ENCODE measurements around the gene AKAP8L. TPM values are rescaled to one million over a fixed set of nuclear protein-coding genes. Genes with fewer than 3 reads are reported as not detected.
"Not testable (repeated sequence)": the region's sequence is repeated elsewhere in the genome, so short reads cannot be mapped to it uniquely, and the experiment has no call there.

Gene AKAP8L
- total RNA-seq, 1 experiment from 2014 or later: 94.0 TPM

GRCh38 chr19:15397782-15398181, 21.0 kb downstream of the AKAP8L start:
- no peak overlapping the region for H3K27ac Mint-ChIP-seq (ENCODE audit: unreplicated experiment)
- no TSS peak for BruUV-seq (replicated peaks)
- no peaks in the 10 kb centered on the region for H3K4me1 Mint-ChIP-seq (ENCODE audit: low read depth, unreplicated experiment)
- peaks cover 54% of the 10 kb centered on the region for H3K36me3 Mint-ChIP-seq (ENCODE audit: insufficient read depth, unreplicated experiment)
- CTCF ChIA-PET: no interaction called here
- no peak for TF ChIP-seq CTCF (IDR thresholded peaks at IDR 0.05; ENCODE audit: unreplicated experiment)
- no peaks in the 10 kb centered on the region for H3K27me3 Mint-ChIP-seq (ENCODE audit: unreplicated experiment)
- DNase-seq: no peak
- no peak overlapping the region for H3K4me3 Mint-ChIP-seq (ENCODE audit: low read depth, unreplicated experiment)
- no peaks in the 10 kb centered on the region for H3K9me3 Mint-ChIP-seq (ENCODE audit: low read depth, unreplicated experiment)
- intact Hi-C loops (cut with micrococcal nuclease; ENCODE audit: unreplicated experiment): no loop called here

DNA sequence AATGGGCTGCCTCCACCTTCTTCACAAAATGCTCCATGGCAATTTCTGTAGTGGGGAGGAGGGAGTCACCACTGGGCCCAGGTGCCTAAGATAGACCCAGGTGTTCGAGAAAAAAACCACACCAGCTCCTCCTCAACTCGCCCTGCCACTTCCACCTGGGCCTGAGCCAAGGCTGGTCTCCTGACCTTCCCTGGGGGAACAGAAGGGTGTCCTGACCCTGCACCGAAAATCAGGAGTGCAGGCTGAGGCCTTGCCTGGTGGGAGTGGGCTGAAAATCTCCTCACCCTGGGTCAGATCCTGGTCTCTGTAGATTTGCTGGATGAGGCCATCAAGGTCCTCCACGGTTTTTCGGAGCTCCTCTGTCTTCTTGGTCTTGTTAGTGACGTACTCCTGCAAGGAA, 21.6 kb downstream of the AKAP8L start:
- H3K4me1 Mint-ChIP-seq (ENCODE audit: low read depth, unreplicated experiment): no peaks in the 10 kb centered on the region
- H3K9me3 Mint-ChIP-seq (ENCODE audit: low read depth, unreplicated experiment): no peaks in the 10 kb centered on the region
- intact Hi-C loops (cut with micrococcal nuclease; ENCODE audit: unreplicated experiment): no loop called here
- no TSS peak for BruUV-seq (replicated peaks)
- DNase-seq: no peak
- H3K27me3 Mint-ChIP-seq (ENCODE audit: unreplicated experiment): no peaks in the 10 kb centered on the region
- CTCF ChIA-PET: no interaction called here
- no peak overlapping the region for H3K27ac Mint-ChIP-seq (ENCODE audit: unreplicated experiment)
- peaks cover 54% of the 10 kb centered on the region for H3K36me3 Mint-ChIP-seq (ENCODE audit: insufficient read depth, unreplicated experiment)
- no peak for TF ChIP-seq CTCF (IDR thresholded peaks at IDR 0.05; ENCODE audit: unreplicated experiment)
- no peak overlapping the region for H3K4me3 Mint-ChIP-seq (ENCODE audit: low read depth, unreplicated experiment)

GRCh38 chr19:15396436-15396835, 22.4 kb downstream of the AKAP8L start:
- CTCF ChIA-PET: no interaction called here
- Mint-ChIP-seq H3K9me3 (ENCODE audit: low read depth, unreplicated experiment) (no peaks in the 10 kb centered on the region), H3K27me3 (ENCODE audit: unreplicated experiment) (no peaks in the 10 kb centered on the region), H3K4me3 (ENCODE audit: low read depth, unreplicated experiment) (no peak overlapping the region), H3K4me1 (ENCODE audit: low read depth, unreplicated experiment) (no peaks in the 10 kb centered on the region), H3K27ac (ENCODE audit: unreplicated experiment) (no peak overlapping the region), H3K36me3 (ENCODE audit: insufficient read depth, unreplicated experiment) (peaks cover 54% of the 10 kb centered on the region)
- DNase-seq: no peak
- no TSS peak for BruUV-seq (replicated peaks)
- intact Hi-C loops (cut with micrococcal nuclease; ENCODE audit: unreplicated experiment): no loop called here
- TF ChIP-seq CTCF (IDR thresholded peaks at IDR 0.05; ENCODE audit: unreplicated experiment): no peak

DNA sequence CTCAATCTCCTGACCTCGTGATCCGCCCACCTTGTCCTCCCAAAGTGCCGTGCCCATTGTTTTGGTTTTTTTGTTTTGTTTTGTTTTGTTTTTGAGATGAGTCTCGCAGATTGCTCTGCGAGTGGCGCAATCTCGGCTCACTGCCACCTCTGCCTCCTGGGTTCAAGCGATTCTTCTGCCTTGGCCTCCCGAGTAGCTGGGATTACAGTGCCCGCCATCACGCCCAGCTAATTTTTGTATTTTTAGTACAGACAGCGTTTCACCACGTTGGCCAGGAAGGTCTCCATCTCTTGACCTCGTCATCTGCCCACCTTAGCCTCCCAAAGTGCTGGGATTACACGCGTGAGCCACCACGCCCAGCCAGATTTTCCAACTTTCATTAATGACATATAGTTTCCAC, 23.5 kb downstream of the AKAP8L start:
- H3K36me3 Mint-ChIP-seq (ENCODE audit: insufficient read depth, unreplicated experiment): peaks cover 49% of the 10 kb centered on the region
- H3K27ac Mint-ChIP-seq (ENCODE audit: unreplicated experiment); BruUV-seq (replicated peaks); H3K27me3 Mint-ChIP-seq (ENCODE audit: unreplicated experiment); H3K4me1 Mint-ChIP-seq (ENCODE audit: low read depth, unreplicated experiment); CTCF ChIA-PET; H3K4me3 Mint-ChIP-seq (ENCODE audit: low read depth, unreplicated experiment); intact Hi-C loops (cut with micrococcal nuclease; ENCODE audit: unreplicated experiment); H3K9me3 Mint-ChIP-seq (ENCODE audit: low read depth, unreplicated experiment); DNase-seq: not testable (repeated sequence)

DNA sequence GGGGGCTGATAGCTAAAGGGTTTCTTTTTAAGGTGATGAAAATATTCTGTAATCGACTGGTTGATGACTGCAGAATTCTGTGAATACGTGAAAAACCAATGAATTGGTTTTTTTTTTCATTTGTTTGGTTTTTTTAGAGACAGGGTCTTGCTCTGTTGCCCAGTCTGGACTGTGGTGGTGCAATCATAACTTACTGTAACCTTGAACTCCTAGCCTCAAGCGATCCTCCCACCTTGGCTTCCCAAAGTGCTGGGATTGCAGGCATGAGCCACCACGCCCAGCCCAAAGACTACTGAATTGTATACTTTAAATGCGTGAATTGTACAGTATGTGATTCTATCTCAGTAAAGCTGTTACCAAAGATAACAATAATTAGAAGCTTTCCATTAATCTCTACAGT, 24.4 kb downstream of the AKAP8L start:
- no peaks in the 10 kb centered on the region for H3K4me1 Mint-ChIP-seq (ENCODE audit: low read depth, unreplicated experiment)
- CTCF ChIA-PET: no interaction called here
- no peak for DNase-seq
- BruUV-seq (replicated peaks): TSS peak; percentile 11
- H3K27ac Mint-ChIP-seq (ENCODE audit: unreplicated experiment): no peak overlapping the region
- no peak overlapping the region for H3K4me3 Mint-ChIP-seq (ENCODE audit: low read depth, unreplicated experiment)
- TF ChIP-seq CTCF (IDR thresholded peaks at IDR 0.05; ENCODE audit: unreplicated experiment): no peak
- intact Hi-C loops (cut with micrococcal nuclease; ENCODE audit: unreplicated experiment): no loop called here
- H3K36me3 Mint-ChIP-seq (ENCODE audit: insufficient read depth, unreplicated experiment): peaks cover 41% of the 10 kb centered on the region
- H3K9me3 Mint-ChIP-seq (ENCODE audit: low read depth, unreplicated experiment): no peaks in the 10 kb centered on the region
- H3K27me3 Mint-ChIP-seq (ENCODE audit: unreplicated experiment): no peaks in the 10 kb centered on the region
